IPS-18a (cell line): ENCODE data around the gene MED9.
"Not testable (repeated sequence)": the region's sequence is repeated elsewhere in the genome, so short reads cannot be mapped to it uniquely, and the experiment has no call there.

Experiments
- H3K27ac ChIP-seq: one replicate; pipeline ENCODE4 v1.5.1; 2013; ENCODE audit warnings: low read length
- H3K27me3 ChIP-seq: one replicate; pipeline ENCODE4 v1.6.1; 2013; ENCODE audit warnings: mild to moderate bottlenecking, low read length; ENCODE audit not compliant: control insufficient read depth, insufficient read depth
- H3K36me3 ChIP-seq: one replicate; pipeline ENCODE4 v1.6.1; 2013; ENCODE audit warnings: low read depth, low read length; ENCODE audit not compliant: control insufficient read depth
- H3K4me1 ChIP-seq: one replicate; pipeline ENCODE4 v1.6.1; 2013; ENCODE audit warnings: low read depth, low read length; ENCODE audit not compliant: control insufficient read depth
- H3K4me3 ChIP-seq: one replicate; pipeline ENCODE4 v1.5.1; 2013; ENCODE audit warnings: low read length
- H3K9ac ChIP-seq: one replicate; pipeline ENCODE4 v1.6.1; 2013; ENCODE audit warnings: mild to moderate bottlenecking, low read length, moderate library complexity
- H3K9me3 ChIP-seq: one replicate; pipeline ENCODE4 v1.6.1; 2013; ENCODE audit warnings: low read depth, low read length; ENCODE audit not compliant: control insufficient read depth

MED9 gene

DNA sequence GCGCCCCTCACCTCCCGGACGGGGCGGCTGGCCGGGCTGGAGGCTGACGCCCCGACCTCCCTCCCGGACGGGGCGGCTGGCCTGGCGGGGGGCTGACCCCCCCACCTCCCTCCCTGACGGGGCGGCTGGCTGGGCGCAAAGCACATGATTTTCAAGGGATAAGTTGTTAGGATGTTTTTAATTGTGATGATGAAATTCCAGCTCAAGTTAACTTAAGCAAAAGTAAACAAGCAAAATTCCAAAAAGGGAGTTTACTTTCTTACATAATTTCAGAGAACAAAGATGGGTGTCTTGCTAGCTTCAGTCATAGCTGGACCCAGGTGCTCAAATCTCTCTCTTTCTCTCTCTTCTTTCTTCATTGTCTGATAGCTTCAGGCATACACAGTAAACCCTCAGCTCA, 33.6 kb upstream of the MED9 start:
- Histone ChIP-seq H3K4me1 (no peaks in the 10 kb centered on the region), H3K27me3 (no peaks in the 10 kb centered on the region), H3K27ac (no peak overlapping the region)

DNA sequence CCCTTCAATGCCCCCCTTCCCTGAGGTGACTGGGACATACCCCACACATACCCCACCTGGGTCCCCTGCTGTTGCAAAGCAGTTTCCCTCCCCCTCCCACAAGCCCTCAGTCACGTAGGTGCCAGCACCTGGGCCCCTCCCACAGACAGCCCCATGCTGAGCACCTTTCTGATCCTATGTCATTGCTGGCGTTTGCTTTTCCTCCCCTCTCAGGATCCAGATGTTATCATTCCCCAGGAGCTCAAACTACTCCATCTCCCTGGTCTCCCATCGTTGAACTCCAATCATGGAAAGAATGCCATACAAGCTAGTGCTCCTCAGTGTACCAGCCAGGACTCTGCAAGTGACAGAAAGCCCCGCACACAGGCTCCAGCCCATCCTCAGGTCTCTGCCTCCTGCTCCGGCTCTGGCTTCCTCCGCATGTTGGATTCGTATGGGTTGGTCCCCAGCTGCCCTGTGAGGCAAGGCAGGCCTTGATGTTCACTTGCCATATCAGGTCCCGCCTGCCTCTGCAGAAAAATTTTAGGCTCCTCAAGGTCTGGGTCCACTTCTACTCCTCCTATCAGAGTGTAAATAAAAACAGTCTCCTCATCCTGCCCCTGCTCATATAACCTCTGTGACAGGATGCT, 31.4 kb upstream of the MED9 start:
- H3K27me3 ChIP-seq = no peaks in the 10 kb centered on the region
- H3K27ac ChIP-seq = no peak overlapping the region
- H3K4me1 ChIP-seq = no peaks in the 10 kb centered on the region
- no peaks in the 10 kb centered on the region for H3K9me3 ChIP-seq
- H3K4me3 ChIP-seq = no peak overlapping the region
- no peaks in the 10 kb centered on the region for H3K36me3 ChIP-seq
- no peak overlapping the region for H3K9ac ChIP-seq

More for the DNA sequence above, 33.6 kb upstream of the MED9 start:
- Histone ChIP-seq H3K9me3 (no peaks in the 10 kb centered on the region), H3K36me3 (no peaks in the 10 kb centered on the region), H3K9ac (no peak overlapping the region), H3K4me3 (no peak overlapping the region)

DNA sequence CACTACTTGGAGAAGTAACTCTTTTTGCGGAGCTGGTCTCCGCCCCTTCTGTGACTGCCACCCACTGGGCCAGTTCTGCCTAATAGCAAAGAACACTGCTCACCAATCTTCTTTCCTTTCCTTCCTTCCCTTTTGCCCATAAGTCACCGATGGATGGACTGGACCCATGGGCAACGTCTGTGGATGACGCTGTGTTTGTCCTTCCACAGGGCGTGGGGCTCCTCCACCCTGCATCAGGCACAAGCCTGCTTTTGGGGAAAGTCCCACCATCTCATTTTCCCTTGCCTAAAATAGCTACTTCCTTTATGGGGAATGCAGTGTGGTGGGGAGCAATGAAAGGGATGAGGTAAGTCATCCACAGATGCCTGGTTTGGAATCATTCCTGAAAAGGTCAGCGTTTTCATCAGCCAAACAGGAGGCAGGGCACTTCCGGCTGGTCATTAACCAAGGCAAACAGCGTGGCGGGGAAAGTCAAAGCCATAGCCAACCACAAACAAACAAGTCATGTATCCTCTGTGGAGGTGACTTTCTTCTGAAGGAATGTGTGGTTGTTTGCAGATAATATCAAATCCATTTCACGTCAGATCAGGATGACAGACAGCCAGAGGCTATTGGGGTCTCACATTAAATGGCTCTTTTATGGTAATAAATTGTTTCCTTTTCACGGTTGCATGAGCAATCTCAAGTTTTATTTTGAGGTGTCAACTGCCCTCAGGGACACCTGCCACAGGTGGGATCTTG, 30.7 kb upstream of the MED9 start:
- Histone ChIP-seq H3K36me3 (no peaks in the 10 kb centered on the region), H3K4me1 (no peaks in the 10 kb centered on the region), H3K27me3 (no peaks in the 10 kb centered on the region), H3K9me3 (no peaks in the 10 kb centered on the region), H3K4me3 (no peak overlapping the region), H3K27ac (no peak overlapping the region), H3K9ac (no peak overlapping the region)

DNA sequence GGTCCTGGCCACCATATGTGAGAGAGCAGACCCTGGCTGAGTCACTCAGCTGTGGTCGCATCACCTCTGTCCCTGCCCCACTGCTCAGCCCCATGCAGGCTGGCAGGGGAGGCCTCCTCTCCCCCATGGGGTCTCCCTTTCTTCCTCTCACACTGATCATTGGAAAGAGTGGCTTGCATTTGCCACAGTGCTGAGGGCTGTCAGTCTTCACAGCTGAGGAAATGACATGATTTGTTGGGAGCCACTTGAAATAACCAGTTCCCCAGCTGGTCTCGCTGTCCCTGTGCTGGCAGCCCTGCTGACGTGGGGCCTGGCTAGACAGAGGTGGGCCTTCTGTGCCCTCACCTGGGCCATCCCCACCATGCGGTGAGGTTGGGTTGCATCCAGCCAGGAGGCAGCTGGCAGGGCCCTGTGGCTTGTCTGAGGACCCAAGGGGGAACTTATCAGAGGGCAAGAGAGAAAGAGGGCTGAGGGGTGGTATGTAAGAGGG, 30.1 kb upstream of the MED9 start:
- H3K27me3 ChIP-seq = no peaks in the 10 kb centered on the region
- no peak overlapping the region for H3K4me3 ChIP-seq
- H3K4me1 ChIP-seq = no peaks in the 10 kb centered on the region
- H3K36me3 ChIP-seq = no peaks in the 10 kb centered on the region
- H3K27ac ChIP-seq = no peak overlapping the region
- H3K9me3 ChIP-seq = no peaks in the 10 kb centered on the region
- H3K9ac ChIP-seq = no peak overlapping the region

DNA sequence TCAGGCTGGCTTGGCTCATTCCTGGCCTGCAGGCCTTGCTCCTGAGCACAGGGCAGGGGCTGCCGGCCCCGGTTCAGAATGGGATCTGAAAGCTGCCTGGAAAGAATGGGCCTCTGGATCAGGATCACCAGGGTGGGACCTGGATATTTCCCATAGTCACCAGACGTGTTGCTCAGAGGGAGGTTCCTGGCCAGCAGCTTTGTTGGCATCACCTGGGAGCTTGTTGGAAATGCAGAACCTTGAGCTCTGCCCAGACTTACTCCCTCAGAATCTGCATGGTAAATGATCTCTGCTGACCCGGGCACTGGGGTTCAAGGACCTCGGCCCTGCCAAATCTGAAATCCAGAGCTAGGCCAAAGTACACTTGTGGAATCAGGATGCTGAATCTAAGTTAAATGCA, 29.5 kb upstream of the MED9 start:
- H3K4me3 ChIP-seq = no peak overlapping the region
- H3K27me3 ChIP-seq = no peaks in the 10 kb centered on the region
- no peak overlapping the region for H3K9ac ChIP-seq
- no peaks in the 10 kb centered on the region for H3K9me3 ChIP-seq
- no peak overlapping the region for H3K27ac ChIP-seq
- H3K4me1 ChIP-seq = no peaks in the 10 kb centered on the region
- no peaks in the 10 kb centered on the region for H3K36me3 ChIP-seq

DNA sequence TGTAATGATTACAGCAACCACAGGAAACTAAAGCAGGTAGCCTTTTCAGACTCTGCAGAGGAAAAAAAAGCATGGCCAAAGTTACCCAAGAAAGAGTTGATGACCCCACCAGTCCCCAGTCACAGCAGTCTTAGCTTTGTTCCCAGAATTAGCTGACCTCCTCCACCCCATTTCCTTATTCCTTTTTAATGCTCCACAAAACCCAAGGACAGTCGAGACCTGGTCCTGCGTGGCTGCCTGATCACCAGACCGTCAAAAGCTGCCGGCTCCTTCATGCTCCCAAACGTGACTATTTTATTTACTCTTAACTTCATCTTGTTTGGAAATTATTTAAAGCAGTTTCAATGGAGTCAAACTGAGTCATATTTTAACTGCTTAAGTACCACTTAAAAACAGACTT, 28.7 kb upstream of the MED9 start:
- Histone ChIP-seq H3K27me3 (no peaks in the 10 kb centered on the region), H3K9ac (no peak overlapping the region), H3K9me3 (no peaks in the 10 kb centered on the region), H3K36me3 (no peaks in the 10 kb centered on the region), H3K4me1 (no peaks in the 10 kb centered on the region), H3K27ac (no peak overlapping the region), H3K4me3 (no peak overlapping the region)

DNA sequence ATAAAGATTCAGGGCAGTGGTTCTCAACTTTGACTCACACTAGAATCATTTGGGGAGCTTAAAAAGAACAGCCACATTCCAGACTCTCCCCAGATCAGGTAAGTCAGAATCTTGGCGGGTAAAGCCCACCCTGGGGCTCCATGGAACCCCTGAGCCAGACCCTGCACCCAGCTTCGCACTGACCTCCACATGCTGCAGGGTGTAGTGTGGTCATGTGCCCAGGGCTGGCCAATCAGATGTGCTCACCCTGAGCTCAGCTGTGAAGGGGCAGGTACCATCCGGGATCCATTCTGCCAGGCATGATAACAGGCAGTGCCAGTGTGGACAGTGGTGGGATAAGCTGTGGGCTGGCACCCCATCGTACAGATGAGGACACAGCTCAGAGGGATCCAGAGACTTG, 28.1 kb upstream of the MED9 start:
- no peaks in the 10 kb centered on the region for H3K36me3 ChIP-seq
- no peak overlapping the region for H3K27ac ChIP-seq
- no peak overlapping the region for H3K9ac ChIP-seq
- H3K4me1 ChIP-seq = no peaks in the 10 kb centered on the region
- H3K27me3 ChIP-seq = no peaks in the 10 kb centered on the region
- no peak overlapping the region for H3K4me3 ChIP-seq
- H3K9me3 ChIP-seq = no peaks in the 10 kb centered on the region

DNA sequence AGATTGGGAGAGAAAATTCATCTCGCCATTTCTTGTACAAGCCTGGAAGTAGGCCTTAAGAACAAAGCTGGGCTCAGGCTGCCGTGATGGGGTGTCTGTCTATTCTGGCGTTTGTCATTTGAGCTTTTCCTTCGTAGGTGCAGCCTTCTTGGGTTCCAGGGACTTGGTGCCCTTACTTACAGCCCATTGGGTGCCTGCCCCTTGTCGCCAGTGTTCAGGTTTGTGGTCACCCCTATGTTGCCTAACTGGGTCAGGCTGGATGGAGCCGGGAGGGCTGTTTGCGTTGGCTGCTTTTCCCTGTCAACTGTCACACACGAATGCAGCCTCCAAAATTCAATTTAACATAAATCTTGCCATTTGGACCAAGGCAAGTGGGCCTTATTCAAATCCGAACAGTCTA, 23.7 kb upstream of the MED9 start:
- H3K27me3 ChIP-seq = no peaks in the 10 kb centered on the region
- no peak overlapping the region for H3K27ac ChIP-seq
- no peaks in the 10 kb centered on the region for H3K9me3 ChIP-seq
- no peak overlapping the region for H3K9ac ChIP-seq
- H3K36me3 ChIP-seq = no peaks in the 10 kb centered on the region
- H3K4me3 ChIP-seq = no peak overlapping the region
- H3K4me1 ChIP-seq = no peaks in the 10 kb centered on the region

DNA sequence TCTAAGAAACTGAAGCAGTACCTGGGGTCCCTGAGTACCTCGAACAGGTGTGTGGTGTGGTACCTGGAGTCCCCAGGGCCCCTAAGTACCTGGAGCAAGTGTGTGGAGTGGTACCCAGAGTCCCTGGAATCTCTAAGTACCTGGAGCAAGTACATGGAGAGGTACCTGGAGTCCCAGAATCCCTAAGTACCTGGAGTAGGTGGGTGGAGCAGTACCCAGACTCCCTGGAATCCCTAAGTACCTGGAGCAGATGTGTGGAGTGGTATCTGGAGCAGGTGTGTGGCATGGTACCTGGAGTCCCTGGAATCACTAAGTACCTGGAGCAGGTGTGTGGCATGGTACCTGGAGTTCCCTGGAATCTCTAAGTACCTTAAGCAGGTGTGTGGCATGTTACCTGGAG, 22.5 kb upstream of the MED9 start:
- no peaks in the 10 kb centered on the region for H3K36me3 ChIP-seq
- H3K4me1 ChIP-seq = no peaks in the 10 kb centered on the region
- H3K9me3 ChIP-seq = no peaks in the 10 kb centered on the region
- H3K27me3 ChIP-seq = no peaks in the 10 kb centered on the region
- no peak overlapping the region for H3K27ac ChIP-seq
- H3K4me3 ChIP-seq = no peak overlapping the region
- H3K9ac ChIP-seq = no peak overlapping the region

DNA sequence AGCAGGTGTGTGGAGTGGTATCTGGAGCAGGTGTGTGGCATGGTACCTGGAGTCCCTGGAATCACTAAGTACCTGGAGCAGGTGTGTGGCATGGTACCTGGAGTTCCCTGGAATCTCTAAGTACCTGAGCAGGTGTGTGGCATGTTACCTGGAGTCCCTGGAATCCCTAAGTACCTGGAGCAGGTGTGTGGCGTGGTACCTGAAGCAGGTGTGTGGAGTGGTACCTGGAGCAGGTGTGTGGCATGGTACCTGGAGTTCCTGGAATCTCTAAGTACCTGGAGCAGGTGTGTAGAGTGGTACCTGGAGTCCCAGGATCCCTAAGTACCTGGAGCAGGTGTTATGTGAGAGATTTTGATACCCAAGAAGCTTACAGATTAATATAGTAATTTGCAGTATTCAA, 22.1 kb upstream of the MED9 start:
- H3K27me3 ChIP-seq, H3K4me3 ChIP-seq, H3K36me3 ChIP-seq, H3K9ac ChIP-seq, H3K9me3 ChIP-seq, H3K4me1 ChIP-seq, H3K27ac ChIP-seq: not testable (repeated sequence)

DNA sequence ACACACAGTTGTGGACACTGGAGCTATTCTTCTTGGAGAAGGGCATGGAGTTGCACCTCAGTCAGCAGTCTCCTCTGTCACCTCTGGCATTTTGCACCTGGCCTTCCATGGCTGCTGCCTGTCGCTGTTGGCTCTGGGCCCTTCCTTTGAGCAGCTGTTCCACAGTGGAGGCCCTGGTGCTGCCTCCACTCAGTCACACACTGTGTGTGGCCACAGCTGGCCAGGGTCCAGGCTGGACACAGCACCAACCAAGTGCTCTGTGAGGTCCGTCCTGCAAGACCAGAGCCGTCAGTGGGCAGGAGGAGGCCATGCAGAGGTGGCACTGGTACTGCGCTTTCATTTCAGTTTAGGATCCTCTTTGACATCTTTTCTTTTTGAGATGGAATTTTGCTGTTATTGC, 21.6 kb upstream of the MED9 start:
- Histone ChIP-seq H3K27me3 (no peaks in the 10 kb centered on the region), H3K4me1 (no peaks in the 10 kb centered on the region), H3K4me3 (no peak overlapping the region), H3K27ac (no peak overlapping the region), H3K9me3 (no peaks in the 10 kb centered on the region), H3K9ac (no peak overlapping the region), H3K36me3 (no peaks in the 10 kb centered on the region)

DNA sequence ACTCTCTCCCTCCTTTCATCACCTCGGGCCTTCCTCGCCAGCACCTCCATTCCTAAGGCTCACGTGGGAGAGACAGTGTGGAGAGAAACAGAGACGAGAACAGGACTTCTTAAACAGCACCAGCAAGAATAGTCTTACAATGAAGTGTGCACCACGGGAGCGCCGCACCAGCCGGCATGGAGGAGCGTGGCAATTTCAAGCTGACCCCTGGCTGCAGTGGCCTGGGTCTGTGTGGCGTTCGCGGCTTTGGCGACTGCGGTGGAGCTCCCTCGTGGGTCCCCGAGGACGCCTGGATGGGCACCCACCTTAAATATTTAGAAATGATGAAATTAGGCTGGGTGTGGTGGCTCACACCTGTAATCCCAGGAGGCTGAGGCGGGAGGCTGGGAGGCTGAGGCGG, 20.5 kb upstream of the MED9 start:
- H3K27ac ChIP-seq = no peak overlapping the region

More for the DNA sequence above, 20.5 kb upstream of the MED9 start:
- H3K36me3 ChIP-seq = no peaks in the 10 kb centered on the region
- H3K9ac ChIP-seq = no peak overlapping the region
- no peaks in the 10 kb centered on the region for H3K4me1 ChIP-seq
- H3K4me3 ChIP-seq = no peak overlapping the region
- no peaks in the 10 kb centered on the region for H3K9me3 ChIP-seq
- no peaks in the 10 kb centered on the region for H3K27me3 ChIP-seq
